ENCODE data around the gene GUSB. TPM values are rescaled to one million over a fixed set of nuclear protein-coding genes. Genes with fewer than 3 reads are reported as not detected.

GUSB gene
- 28.7 to 34.3 TPM (median 33.4 TPM) in 5 replicates for total RNA-seq (2022; extraction: Qiagen RNA extraction; ENCODE audit: low read depth)

DNA sequence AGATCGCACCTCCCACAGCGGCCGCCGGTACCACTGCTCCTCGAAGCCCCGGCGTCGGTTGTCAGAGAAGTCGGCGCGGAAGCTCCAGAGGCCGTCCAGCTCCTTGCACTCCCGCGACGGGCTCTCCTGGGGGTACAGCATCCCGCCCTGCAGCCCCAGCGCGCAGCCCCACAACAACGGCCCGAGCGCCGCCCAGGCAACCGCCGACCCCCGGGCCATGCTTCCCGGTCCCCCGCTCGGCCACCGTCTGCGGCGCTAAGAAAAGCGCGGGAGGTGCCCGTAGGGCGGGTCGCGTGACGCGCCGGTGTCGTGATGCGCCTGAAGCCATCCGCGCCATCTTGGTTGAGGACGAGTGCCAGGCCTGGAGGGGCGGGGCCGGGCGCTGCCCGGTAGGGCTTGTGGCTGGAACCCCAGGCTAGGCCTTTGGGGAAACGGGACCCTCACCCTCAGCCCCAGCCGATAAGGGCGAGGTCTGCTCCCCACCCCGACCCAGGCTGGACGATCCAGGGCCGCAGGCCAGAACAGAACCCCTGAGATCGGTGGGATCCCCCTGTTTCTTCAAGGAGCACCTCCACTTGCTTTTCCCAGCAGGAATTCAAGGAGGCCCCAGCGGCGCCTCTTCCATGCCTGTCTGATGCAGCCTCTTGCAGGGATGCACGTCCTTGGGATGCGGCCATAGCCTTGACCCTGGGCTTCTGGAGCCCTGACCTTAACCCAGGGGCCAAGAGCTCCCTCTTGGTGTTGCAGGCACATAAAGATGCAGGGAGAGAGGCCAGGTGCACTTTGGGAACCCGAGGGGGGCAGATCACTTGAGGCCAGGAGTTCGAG, at the start of gene GUSB:
TSS of gene GUSB (minus strand) at position 249 of the 828 bp plus-strand sequence. CDS start at position 219, 30 bp downstream.

Other genes starting within 250 kb of the GUSB start
- 28.3 to 32.2 TPM (median 31.3 TPM) in 5 replicates for gene VKORC1L1, start 109.1 kb downstream of the GUSB start, total RNA-seq (2022; extraction: Qiagen RNA extraction; ENCODE audit: low read depth)
- 19.8 to 25.2 TPM (median 20.3 TPM) in 5 replicates for gene ASL, start 93.6 kb upstream of the GUSB start, total RNA-seq (2022; extraction: Qiagen RNA extraction; ENCODE audit: low read depth)
- 24.7 to 36.1 TPM (median 25.8 TPM) in 5 replicates for gene CRCP, start 132.6 kb upstream of the GUSB start, total RNA-seq (2022; extraction: Qiagen RNA extraction; ENCODE audit: low read depth)
- gene TPST1, start 223.1 kb upstream of the GUSB start, total RNA-seq (2022; extraction: Qiagen RNA extraction; ENCODE audit: low read depth) = 8.0 to 9.8 TPM (median 9.6 TPM) in 5 replicates